D721Med (cell line): Measurements from ENCODE around the gene CLEC20A.

Experiments used
- DNase-seq: peaks from one replicate; pipeline ENCODE4 v3.0.0; 2011; ENCODE audit warnings: low spot score; ENCODE audit not compliant: insufficient read length
- FAIRE-seq: peaks from 2 replicates; lab custom pipeline; 2011; peaks lifted over from hg19 to GRCh38; lab: Jason Lieb, UNC
- TF ChIP-seq, protein P1 (sequence below): IDR thresholded peaks from 2 replicates; pipeline ENCODE4 v1.5.1; 2012; ENCODE audit warnings: mild to moderate bottlenecking, control low read depth; ENCODE audit not compliant: insufficient read depth; ENCODE audit errors: missing control alignments

CLEC20A gene

GRCh38 chr1:178530037-178530402 is 33.3 kb upstream of the CLEC20A start:
- TF ChIP-seq, protein P1, sequence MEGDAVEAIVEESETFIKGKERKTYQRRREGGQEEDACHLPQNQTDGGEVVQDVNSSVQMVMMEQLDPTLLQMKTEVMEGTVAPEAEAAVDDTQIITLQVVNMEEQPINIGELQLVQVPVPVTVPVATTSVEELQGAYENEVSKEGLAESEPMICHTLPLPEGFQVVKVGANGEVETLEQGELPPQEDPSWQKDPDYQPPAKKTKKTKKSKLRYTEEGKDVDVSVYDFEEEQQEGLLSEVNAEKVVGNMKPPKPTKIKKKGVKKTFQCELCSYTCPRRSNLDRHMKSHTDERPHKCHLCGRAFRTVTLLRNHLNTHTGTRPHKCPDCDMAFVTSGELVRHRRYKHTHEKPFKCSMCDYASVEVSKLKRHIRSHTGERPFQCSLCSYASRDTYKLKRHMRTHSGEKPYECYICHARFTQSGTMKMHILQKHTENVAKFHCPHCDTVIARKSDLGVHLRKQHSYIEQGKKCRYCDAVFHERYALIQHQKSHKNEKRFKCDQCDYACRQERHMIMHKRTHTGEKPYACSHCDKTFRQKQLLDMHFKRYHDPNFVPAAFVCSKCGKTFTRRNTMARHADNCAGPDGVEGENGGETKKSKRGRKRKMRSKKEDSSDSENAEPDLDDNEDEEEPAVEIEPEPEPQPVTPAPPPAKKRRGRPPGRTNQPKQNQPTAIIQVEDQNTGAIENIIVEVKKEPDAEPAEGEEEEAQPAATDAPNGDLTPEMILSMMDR: no peak
- FAIRE-seq: no peak
- DNase-seq: no peak

- no peak for DNase-seq
Observed at GRCh38 chr1:178529364-178530036, 32.7 kb upstream of the CLEC20A start.

DNA sequence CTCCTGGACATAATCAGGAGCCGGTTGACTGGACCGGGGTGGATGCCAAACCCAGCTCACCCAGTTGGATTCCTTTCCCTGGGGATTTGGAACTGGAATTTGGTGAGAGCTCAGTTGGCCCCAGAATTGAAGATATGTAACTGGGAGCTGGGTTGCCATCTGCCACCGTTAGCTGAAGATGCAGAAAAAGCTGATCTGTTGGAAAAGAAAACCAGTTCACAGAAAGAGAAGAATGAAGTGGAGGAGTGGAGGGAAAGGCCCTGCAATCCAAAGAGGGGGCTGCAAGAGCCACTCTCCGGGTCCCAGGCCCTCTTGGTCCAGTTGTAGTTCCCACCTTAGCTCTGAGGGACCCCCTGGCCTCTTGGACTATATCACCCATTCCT is 32.2 kb upstream of the CLEC20A start:
- DNase-seq (no peak), FAIRE-seq (no peak)
- TF ChIP-seq, protein P1: no peak

More at GRCh38 chr1:178529364-178530036, 32.7 kb upstream of the CLEC20A start:
- FAIRE-seq: no peak
- TF ChIP-seq, protein P1: no peak

DNA sequence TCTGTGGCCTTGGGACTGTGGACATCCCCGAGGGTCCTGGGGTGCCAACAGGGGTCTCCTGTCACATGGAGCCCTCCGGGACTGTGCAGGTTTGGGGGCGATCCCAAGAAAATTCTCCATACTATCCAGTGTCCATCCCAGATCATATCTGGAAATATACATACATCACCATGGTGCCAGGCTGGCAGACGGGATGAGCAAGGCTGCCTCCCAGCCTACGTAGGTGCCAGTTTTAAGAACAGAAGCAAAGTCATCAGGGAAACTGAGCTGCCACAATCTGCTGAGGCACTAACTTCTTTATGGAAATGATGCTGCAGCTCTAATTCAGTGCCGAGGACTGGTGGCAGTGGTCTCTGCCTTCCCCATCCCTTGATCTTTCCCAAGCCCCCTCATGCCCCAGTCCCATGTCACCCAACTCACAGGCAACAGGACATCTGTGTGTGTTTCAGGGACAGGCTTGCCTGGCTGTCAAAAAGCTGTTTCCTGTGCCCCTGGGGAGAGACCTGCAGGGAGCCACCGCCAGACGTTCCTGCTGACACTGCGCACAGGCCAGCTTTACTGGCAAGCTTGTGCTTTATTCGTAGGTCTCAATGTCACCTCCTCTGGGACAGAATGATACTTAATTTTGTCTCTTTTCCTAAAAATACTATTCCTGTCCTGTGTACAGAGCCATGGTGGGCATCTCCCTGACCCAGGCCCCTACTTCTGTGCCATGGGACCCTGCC is 31.6 kb upstream of the CLEC20A start:
- DNase-seq (no peak), FAIRE-seq (no peak)
- TF ChIP-seq, protein P1: no peak

DNA sequence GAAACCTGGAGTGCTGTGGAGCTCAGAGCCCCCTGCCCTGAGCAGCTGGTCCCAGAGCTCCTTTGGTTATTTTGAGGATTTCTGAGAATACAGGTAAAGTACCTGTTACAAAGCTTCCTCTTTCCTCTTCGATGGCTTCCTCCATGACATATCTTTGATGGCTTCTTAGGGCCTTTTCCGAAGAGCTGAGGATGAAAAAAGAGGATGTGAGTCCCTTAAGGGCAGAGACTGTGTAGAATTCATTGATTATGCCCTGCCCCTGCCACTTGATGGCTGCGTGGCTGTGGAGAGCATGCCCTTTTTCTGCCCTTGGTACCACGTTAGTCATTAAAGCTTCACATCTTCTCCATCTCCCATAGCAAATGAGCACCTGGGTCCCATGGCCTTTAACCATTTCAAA is 30.4 kb upstream of the CLEC20A start:
- TF ChIP-seq, protein P1: no peak
- DNase-seq: no peak
- no peak for FAIRE-seq

GRCh38 chr1:178521241-178521640 is 24.5 kb upstream of the CLEC20A start:
- DNase-seq (no peak), FAIRE-seq (no peak)
- TF ChIP-seq, protein P1: no peak

GRCh38 chr1:178520803-178521202 is 24.0 kb upstream of the CLEC20A start:
- DNase-seq (no peak), FAIRE-seq (no peak)
- TF ChIP-seq, protein P1: no peak
